IPS DF 19.7 (cell line): ENCODE measurements around the gene PPP1R27.

Source experiments
- DNase-seq: peaks from one replicate; pipeline ENCODE4 v3.0.0-alpha.2; 2013; ENCODE audit warnings: low read depth, low spot score

The PPP1R27 gene

GRCh38 chr17:81821603-81822311, 13.1 kb downstream of the PPP1R27 start:
- DNase-seq = no peak

- no peak for DNase-seq
These were observed 13.7 kb downstream of the PPP1R27 start for GRCh38 chr17:81821147-81821546.

- no peak for DNase-seq
These were observed 15.1 kb downstream of the PPP1R27 start for GRCh38 chr17:81819708-81820107.

GRCh38 chr17:81817758-81818147, 17.1 kb downstream of the PPP1R27 start:
- DNase-seq = no peak

GRCh38 chr17:81815646-81815986, 19.2 kb downstream of the PPP1R27 start:
- no peak for DNase-seq

- no peak for DNase-seq
These were observed 19.9 kb downstream of the PPP1R27 start for GRCh38 chr17:81814748-81815645.

GRCh38 chr17:81813861-81814683, 20.8 kb downstream of the PPP1R27 start:
- no peak for DNase-seq

GRCh38 chr17:81813371-81813684, 21.5 kb downstream of the PPP1R27 start:
- no peak for DNase-seq

- DNase-seq = no peak
These were observed 22.1 kb downstream of the PPP1R27 start for GRCh38 chr17:81812571-81813370.

GRCh38 chr17:81811705-81812570, 22.9 kb downstream of the PPP1R27 start:
- DNase-seq = no peak

GRCh38 chr17:81810892-81811704, 23.8 kb downstream of the PPP1R27 start:
- DNase-seq = no peak

- DNase-seq = no peak
These were observed 24.4 kb downstream of the PPP1R27 start for GRCh38 chr17:81810476-81810875.

GRCh38 chr17:81809556-81809998, 25.3 kb downstream of the PPP1R27 start:
- DNase-seq = no peak

- DNase-seq = no peak
These were observed 25.9 kb downstream of the PPP1R27 start for GRCh38 chr17:81808778-81809555.

GRCh38 chr17:81807839-81808238, 27.0 kb downstream of the PPP1R27 start:
- no peak for DNase-seq

- DNase-seq = no peak
These were observed 27.6 kb downstream of the PPP1R27 start for GRCh38 chr17:81807210-81807719.

GRCh38 chr17:81806461-81807209, 28.2 kb downstream of the PPP1R27 start:
- DNase-seq = no peak
